ENCODE measurements around the gene NUTM1. TPM values are rescaled to one million over a fixed set of nuclear protein-coding genes. Genes with fewer than 3 reads are reported as not detected.
"Not testable (repeated sequence)": the region's sequence is repeated elsewhere in the genome, so short reads cannot be mapped to it uniquely, and the experiment has no call there.

NUTM1 gene
- total and polyA plus RNA-seq, 7 donors = 0.01 TPM; not detected in 6

GRCh38 chr15:34339946-34340345 lies 3.2 kb upstream of the NUTM1 start:
- Histone ChIP-seq H3K4me1 (peaks cover 31% of the 10 kb centered on the region), H3K36me3 (ENCODE audit: insufficient read depth in 1 of 2, low read depth in 1 of 2) (peaks cover 0 to 26% of the 10 kb centered on the region in 2 donors), H3K4me3 (no peak overlapping the region), H3K27me3 (ENCODE audit: insufficient read depth in 3 of 3, low read length in 2 of 3) (no peaks in the 10 kb centered on the region), H3K27ac (no peak overlapping the region), H3K9me3 (no peaks in the 10 kb centered on the region)
- no peak for TF ChIP-seq CTCF (IDR thresholded peaks at IDR 0.05)
- WGBS, 3 donors = 90% methylated on average over 3 of the region's 3 CpGs
- intact Hi-C loops (cut with DNase I) = loop anchor here in 1 of 2 donors (5.0 kb wide), 2 partner anchors 113 to 238 kb away; partner anchors contain the start of genes EMC4, EMC7 and PGBD4
- ATAC-seq (no peak), DNase-seq (no peak)

GRCh38 chr15:34341381-34342212 lies 1.5 kb upstream of the NUTM1 start:
- no peaks in the 10 kb centered on the region for H3K27me3 ChIP-seq (ENCODE audit: insufficient read depth in 3 of 3, low read length in 2 of 3)
- ATAC-seq = no peak
- H3K4me1 ChIP-seq = peaks cover 14% of the 10 kb centered on the region
- no peak for DNase-seq
- H3K4me3 ChIP-seq = peak overlapping the region; percentile 84
- H3K36me3 ChIP-seq (ENCODE audit: insufficient read depth in 1 of 2, low read depth in 1 of 2) = peaks cover 0 to 26% of the 10 kb centered on the region in 2 donors
- no peaks in the 10 kb centered on the region for H3K9me3 ChIP-seq
- TF ChIP-seq CTCF (IDR thresholded peaks at IDR 0.05) = no peak
- intact Hi-C loops (cut with DNase I) = loop anchor here in 1 of 2 donors (5.0 kb wide), 2 partner anchors 114 to 239 kb away; partner anchors contain the start of genes EMC4, EMC7 and PGBD4
- WGBS, 3 donors = 92 to 96% (median 94%) methylated on average over 15 of the region's 15 CpGs
- H3K27ac ChIP-seq = no peak overlapping the region

- Histone ChIP-seq H3K4me3 (peak overlapping the region; percentile 84), H3K36me3 (ENCODE audit: insufficient read depth in 1 of 2, low read depth in 1 of 2) (peaks cover 0 to 26% of the 10 kb centered on the region in 2 donors), H3K27ac (peak overlapping the region; percentile 77)
- not testable (repeated sequence) for H3K27me3 ChIP-seq (ENCODE audit: insufficient read depth in 3 of 3, low read length in 2 of 3); DNase-seq; ATAC-seq; H3K4me1 ChIP-seq; H3K9me3 ChIP-seq
- intact Hi-C loops (cut with DNase I) = loop anchor here in 1 of 2 donors (5.0 kb wide), 2 partner anchors 115 to 240 kb away; partner anchors contain the start of genes EMC4, EMC7 and PGBD4
- 41 to 44% (median 43%) methylated on average over 24 to 26 of the region's 26 CpGs for WGBS, 3 donors
Measured at GRCh38 chr15:34342213-34342736, 840 bp upstream of the NUTM1 start.

- no peaks in the 10 kb centered on the region for H3K27me3 ChIP-seq (ENCODE audit: insufficient read depth in 3 of 3, low read length in 2 of 3)
- intact Hi-C loops (cut with DNase I) = no loop called here
- H3K9me3 ChIP-seq = no peaks in the 10 kb centered on the region
- no peaks in the 10 kb centered on the region for H3K36me3 ChIP-seq (ENCODE audit: insufficient read depth in 1 of 2, low read depth in 1 of 2)
- no peak for TF ChIP-seq CTCF (IDR thresholded peaks at IDR 0.05)
- ATAC-seq = no peak
- no peak for DNase-seq
- no peaks in the 10 kb centered on the region for H3K4me1 ChIP-seq
- 79 to 83% (median 81%) methylated on average over 13 of the region's 13 CpGs for WGBS, 3 donors
- no peak overlapping the region for H3K4me3 ChIP-seq
- no peak overlapping the region for H3K27ac ChIP-seq
Measured at GRCh38 chr15:34347951-34348638, 5.0 kb downstream of the NUTM1 start.

Measured in psoas muscle (tissue), 8 donors.